Hematopoietic multipotent progenitor cell treated with erythropoietin and hydrocortisone succinate and interleukin-3 and kit ligand, for 6 days (in vitro differentiated cells): ENCODE data around the gene SYCP1.
"Not testable (repeated sequence)": the region's sequence is repeated elsewhere in the genome, so short reads cannot be mapped to it uniquely, and the experiment has no call there.

Experiments used
- DNase-seq: peaks from one replicate; pipeline ENCODE4 v3.0.0-alpha.2; 2015

Gene SYCP1, protein sequence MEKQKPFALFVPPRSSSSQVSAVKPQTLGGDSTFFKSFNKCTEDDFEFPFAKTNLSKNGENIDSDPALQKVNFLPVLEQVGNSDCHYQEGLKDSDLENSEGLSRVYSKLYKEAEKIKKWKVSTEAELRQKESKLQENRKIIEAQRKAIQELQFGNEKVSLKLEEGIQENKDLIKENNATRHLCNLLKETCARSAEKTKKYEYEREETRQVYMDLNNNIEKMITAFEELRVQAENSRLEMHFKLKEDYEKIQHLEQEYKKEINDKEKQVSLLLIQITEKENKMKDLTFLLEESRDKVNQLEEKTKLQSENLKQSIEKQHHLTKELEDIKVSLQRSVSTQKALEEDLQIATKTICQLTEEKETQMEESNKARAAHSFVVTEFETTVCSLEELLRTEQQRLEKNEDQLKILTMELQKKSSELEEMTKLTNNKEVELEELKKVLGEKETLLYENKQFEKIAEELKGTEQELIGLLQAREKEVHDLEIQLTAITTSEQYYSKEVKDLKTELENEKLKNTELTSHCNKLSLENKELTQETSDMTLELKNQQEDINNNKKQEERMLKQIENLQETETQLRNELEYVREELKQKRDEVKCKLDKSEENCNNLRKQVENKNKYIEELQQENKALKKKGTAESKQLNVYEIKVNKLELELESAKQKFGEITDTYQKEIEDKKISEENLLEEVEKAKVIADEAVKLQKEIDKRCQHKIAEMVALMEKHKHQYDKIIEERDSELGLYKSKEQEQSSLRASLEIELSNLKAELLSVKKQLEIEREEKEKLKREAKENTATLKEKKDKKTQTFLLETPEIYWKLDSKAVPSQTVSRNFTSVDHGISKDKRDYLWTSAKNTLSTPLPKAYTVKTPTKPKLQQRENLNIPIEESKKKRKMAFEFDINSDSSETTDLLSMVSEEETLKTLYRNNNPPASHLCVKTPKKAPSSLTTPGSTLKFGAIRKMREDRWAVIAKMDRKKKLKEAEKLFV

DNA sequence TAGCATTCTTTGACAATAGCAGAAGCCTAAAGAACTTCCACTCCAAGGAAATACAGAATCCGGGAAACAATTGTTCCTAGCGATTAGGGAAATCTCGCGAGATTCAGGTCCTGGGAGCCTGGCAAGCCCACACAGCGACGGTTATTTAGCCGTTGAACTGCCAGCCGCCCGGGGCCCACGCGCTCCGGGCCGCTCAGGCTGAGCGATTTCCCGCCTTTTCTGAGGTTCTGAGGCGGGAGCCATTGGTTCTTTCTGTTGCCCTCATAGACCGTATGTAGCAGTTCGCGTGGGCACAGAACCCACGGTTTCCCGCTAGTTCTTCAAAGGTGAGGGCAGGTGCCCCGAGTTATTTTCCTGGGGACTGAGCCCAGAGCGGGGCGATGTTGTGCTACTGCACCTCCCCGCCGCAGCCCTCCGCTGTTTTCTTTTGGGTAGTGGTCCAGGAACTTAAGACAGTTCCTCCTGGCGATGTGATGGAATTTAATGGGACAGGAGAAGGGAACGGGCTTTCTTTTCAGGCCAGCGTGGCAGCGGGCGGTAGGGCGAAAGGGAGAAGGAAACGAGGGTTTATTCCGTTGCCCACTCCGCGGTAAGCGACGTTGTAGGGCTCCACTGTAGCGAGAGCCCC lies at the start of gene SYCP1:
Gene SYCP1, plus strand, starts transcription at position 171 of the 628 bp plus-strand sequence. CDS start 602 bp downstream, outside the sequence.
- DNase-seq, result peak; percentile 2

DNA sequence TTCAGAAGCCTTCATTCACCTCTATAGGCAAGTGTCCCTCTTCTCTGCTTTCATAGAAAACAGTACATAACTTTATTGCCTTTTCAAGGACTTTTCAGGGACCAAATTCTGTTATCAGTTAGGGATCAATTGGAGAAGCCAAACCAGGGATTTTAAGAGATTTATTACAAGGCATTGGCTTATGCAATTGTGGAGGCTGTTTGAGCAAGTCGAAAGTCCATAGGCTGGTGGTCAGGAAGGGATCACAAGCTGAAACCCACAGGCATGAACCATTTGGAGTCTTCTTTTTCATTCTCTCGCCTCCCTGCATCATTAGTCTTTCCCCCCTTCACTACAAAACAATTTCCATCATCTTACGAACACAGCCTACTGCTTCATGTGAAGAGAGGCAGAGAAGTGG lies 34.8 kb upstream of the SYCP1 start:
- DNase-seq, result no peak

DNA sequence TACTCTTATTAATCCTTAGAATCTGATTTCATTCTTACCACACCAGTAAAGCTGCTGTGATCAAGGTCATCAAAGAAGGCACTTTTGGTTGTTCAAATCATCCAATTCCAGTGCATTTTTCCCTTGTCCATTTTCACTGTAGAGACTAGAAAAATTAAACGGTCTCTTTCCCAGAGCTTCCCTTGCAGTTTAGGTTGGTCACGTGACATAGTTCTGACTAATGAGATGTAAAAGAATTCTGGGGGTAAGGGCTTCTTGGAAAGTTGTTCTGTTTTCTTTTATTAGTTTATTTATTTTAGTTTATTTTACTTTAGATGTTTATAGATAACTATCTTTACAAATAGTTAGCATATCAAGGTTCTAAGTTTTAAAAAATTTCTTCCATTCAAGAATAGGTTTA lies 34.3 kb upstream of the SYCP1 start:
- no peak for DNase-seq

DNA sequence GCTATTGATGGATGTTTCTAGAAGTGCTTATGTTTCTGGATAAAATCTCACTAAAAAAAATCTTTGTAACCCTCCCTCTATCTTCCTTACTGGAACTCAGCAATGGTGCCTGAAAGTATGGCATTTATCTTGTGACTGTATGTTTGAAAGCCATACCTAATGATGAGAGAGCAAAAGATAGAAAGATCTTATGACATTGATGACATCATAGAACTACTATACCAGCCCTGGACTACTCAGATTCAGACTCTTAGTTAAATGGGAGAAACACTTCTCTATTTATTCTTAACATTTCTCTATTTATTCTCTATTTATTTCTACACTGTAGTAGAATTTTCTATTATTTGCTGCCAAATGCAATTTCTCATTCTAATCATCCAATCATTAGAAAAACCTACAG lies 32.7 kb upstream of the SYCP1 start:
- no peak for DNase-seq

DNA sequence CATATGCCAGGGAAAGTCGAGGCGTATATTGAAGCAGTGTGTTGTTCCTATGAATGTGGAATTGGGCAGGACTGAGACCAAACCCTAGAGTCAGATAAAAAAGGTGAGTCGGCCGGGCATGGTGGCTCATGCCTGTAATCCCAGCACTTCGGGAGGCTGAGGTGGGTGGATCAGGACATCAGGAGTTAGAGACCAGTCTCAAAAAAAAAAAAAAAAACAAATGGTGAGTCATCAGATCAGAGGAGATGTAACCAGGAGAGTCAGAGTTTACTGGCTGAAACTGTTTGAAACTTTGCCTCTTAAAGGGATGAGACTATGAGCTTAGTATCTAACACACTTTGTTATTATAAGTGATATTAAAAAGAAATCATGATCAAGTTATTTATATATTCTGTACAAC lies 26.4 kb upstream of the SYCP1 start:
- DNase-seq, result no peak

DNA sequence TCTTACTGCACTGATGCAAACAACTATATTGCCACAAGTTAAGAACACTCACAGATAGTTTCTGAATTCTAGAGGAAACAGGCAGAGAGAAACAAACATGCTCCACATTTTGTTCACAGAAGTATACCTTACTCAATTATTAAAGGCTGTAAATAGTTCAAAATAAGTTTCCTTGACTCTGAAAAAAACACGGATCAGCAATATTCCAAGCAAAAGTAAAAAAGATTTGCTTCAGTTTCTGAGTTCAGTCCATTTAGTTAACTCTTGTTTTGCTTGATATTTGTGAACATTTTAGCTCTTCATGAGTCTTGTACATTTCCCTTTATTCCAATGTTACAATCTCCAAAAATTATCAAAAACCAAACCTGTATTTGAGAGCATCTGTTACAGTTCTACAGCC lies 24.6 kb upstream of the SYCP1 start:
- DNase-seq, result not testable (repeated sequence)

DNA sequence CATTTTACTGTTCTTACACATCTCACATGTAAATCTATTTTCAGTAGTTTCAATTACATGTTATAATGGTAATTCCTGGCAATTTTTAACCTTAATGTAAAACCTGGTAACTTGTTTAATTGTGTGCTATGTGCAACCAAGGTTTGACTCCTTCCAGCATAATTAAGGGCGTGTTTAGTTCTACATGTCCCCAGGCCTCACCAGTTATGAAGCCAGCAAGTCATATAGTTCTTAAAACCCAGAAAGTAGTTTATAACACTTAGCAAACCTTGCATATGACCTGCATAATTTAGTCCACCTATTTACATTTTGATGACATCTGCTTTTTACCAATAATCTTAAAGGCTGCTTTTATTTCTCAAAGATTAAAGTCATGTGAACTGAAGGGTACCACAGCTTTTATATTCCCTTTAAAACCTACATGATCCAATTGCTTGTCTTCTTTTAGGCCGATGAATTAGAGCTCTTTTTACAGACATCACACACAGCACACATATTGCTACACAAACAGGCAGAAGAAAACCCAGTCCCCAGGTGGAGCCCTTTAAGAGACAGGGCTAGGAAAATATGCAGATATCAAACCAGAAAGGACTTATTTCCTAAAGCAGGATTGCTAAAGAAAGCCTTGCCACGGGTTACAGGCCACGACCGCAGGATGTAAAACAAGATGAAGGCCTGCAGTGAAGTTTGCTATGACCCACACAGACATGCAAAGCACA lies 23.2 kb upstream of the SYCP1 start:
- no peak for DNase-seq

DNA sequence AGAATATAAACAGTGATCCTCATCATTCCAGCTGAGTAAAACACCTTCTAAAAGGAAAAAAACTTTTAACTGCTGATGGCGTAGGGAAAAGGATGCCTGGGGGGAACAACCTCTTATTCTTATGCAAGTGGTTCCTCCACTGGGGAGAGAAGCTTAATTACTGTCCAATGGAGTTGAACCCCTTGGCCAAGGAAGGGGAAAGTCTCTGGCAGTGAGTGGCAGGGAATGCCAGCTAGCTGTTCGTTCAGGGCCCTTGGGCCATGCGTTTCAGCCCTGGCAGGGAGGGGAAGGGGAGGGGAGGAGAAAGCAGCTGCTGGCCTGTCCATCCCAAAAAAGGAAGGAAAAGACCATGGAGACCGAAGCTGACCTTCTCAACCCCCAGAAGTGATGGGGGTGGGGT lies 22.6 kb upstream of the SYCP1 start:
- no peak for DNase-seq

DNA sequence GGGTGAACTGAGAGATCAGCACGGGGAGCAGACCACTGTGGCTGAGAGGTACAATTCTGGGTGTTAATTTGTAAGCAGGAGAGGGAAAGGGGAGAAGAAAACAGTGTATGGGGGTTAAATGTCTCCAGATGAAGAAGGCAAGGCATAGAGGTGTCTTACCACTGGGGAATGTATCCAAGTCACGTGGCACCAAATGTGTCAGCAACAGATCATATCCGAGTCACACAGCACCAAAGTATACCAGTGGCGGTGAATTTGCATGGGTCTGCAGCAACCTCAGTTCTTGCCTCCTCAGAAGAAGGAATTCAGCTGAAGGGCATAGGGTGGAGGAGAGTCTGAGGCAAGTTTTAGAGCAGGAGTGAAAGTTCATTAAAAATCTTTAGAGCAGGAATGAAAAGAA lies 21.2 kb upstream of the SYCP1 start:
- no peak for DNase-seq

DNA sequence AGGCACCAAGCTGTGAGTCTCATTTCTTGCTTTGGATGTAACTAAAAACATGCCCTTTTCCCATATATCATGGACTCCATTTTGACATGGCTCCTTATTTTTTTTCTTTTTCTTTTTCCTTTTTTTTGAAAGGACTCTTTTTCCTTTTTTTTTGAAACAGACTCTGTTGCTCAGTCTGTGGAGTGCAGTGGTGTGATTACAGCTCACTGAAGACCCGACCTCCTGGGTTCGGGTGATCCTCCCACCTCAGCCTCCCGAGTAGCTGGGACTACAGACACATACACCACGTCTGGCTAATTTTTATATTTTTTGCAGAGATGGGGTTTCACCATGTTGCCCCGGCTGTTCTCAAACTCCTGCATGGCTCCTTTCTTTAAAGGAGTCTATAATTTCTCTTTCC lies 10.4 kb upstream of the SYCP1 start:
- no peak for DNase-seq

DNA sequence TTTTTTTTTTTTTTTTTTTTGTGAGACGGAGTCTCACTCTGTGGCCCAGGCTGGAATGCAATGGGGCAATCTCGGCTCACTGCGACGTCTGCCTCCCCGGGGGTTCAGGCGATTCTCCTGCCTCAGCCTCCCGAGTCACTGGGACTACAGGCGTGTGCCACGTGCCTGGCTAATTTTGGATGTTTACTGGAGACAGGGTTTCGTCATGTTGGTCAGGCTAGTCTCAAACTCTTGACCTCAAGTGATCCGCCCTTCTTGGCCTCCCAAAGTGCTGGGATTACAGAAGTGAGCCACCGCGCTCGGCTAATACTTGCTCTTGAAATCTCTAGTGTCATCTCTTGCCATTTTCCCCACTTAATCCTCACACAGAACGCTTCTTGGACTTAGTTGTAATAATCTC lies 1.1 kb upstream of the SYCP1 start:
- DNase-seq, result no peak

DNA sequence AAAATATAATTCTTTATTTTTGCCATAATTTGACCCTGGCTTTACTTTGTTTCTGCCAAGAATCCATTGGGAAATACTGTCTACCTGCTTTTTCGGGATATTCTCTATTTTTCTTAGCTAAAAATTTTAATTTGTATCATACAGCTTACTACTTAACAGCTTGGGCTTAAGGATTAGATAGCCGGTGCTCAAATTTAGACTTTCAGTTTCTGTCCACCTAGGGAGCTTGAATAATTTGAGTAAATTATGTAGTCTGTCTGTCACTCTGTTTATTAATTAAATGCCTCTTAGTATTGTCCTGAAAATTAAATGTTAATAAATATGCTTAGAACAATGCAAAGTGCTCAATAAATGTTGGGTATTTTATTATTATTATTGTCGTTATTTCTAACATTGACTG lies 6.7 kb downstream of the SYCP1 start:
- no peak for DNase-seq

DNA sequence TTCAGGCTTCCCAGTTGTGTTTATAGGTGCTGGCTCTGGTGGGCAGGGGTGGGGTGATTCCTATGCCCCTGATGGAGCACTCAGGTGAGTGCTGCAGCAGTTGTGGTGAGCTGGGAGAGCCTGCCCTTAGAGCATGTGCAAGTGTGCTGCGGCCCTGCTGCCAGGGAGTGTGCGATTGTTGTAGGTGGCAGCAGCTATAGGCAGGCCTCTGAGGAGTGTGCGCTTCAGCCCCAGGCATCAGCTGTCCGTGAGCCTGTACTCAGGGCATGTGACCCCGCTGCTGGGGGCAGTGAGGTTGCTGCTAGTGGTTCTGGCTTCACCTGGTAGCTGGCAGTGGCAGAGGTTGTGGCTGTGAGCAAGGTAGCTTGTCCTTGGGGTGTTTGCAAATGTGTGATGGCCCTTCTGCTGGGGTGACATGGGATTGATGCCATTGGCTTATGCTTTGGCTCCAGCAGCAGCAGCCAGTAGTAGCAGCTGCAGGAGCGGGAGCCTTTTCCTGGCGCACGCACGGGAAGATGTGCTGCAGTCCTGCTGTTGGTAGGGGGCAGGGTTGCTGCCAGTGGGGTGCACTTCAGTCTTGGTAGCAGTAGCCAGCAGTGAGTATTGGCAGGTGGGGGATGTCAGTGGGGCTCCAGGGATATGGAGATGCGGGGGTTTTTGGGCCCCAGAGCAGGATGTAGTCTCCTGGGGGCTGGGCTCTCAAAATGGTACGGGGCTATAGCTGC lies 37.7 kb downstream of the SYCP1 start:
- no peak for DNase-seq

DNA sequence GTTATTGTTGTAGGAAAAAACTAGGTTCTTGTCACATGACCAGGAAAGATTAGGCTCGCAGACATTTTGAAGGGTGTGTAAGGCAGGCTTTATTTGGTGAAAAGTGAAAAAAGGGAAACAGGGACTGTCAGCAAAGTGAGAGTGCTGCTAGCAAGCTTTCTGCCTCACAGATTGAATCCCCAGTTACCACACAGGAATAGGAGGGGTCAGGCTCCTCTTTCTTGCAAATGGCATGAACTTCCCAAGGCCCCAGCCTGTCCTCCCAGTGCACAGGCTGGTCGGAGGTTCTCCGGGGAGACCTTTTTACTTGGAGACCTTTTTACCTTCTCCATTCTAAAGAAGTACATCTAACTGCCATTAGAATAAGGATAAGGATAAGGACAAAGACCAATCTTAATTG lies 42.1 kb downstream of the SYCP1 start:
- DNase-seq, result no peak

DNA sequence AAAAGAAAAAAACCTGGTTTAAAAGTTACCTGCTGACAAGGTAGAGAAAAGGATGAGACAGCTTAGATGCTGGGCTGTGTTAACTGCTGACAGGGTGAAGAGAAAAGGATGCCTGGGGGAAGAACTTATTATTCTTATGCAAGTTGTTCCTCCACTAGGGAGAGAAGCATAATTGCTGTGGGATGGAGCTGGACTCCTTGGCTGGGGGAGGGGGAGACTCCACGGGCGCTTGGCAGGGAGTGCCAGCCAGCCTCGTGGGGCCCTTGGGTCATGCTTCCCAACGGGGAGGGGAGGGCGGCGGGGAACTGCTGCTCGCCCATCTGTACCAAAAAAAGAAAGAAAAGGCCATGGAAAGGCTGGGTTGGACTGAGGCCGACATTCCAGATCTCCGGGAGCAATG lies 47.2 kb downstream of the SYCP1 start:
- DNase-seq, result no peak

DNA sequence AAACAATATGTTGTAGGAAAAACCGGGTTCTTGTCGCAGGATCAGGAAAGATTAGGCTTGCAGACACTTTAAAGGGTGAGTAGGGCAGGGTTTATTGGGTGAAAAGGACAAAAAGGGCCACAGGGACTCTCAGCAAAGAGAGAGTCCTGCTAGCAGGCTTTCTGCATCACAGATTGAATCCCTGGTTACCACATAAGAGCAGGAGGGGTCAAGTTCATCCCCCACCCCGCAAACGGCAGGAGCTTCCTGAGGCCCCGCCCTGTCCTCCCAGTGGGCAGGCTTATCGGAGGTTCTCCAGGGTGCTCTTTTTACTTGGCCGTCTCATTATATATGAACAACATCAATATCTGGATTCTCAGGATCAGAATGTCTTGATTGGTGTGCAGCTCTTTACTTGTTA lies 47.7 kb downstream of the SYCP1 start:
- DNase-seq, result no peak

DNA sequence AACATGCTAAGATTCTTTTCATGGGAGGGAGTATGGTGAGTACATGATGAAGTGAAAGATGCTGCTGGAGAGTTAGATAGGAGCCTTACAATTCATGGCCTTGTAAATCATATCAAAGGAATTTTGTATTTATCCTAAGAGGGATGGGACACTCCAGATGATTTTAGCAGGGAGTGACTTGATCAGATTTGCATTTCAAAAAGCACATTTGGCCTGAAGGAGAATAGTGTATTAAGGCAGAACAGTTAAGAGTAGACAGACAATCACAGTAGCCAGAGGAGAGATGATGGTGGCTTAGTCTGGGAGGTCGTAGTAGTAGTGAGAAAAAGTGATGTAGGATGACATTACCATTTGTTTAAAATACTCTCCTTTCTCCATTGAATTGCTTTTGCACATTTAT lies 48.8 kb downstream of the SYCP1 start:
- DNase-seq, result no peak

DNA sequence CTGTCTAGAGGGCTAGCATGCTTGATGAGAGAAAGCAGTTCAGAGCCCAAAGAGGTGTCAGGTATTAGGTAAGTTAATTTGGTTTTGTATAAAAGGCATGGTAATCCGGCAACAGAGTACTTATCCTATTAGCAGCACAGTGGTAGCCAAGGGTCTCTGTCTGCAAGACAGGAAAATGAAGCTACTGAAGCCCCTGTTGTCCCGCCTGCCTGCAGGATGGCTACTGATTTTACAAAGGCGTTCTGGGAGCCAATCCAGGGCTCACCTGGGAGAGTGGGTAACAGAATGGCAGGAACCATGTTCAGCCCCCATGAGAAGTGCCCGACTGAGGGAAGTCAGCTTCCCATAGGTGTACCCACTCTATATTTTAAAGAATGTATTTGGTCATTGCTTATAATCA lies 61.1 kb downstream of the SYCP1 start:
- not testable (repeated sequence) for DNase-seq

DNA sequence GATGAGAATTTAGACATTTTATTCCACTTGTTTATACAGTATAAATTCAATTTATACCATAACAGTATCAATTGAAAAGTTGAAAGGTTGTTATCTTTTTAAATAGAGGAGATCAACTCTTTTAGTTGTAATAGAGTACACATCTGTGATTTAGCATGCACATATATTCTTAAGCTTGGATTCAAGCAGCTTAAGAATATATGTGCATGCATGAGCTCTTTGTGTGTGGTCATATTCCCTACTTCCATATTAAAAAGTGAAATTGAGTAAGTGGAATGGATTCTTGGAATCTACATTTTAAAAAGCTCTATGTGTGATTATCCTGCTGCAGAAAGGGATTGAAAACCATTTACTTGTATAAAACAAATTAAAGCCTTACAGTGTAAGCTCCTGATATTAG lies 71.9 kb downstream of the SYCP1 start:
- no peak for DNase-seq

DNA sequence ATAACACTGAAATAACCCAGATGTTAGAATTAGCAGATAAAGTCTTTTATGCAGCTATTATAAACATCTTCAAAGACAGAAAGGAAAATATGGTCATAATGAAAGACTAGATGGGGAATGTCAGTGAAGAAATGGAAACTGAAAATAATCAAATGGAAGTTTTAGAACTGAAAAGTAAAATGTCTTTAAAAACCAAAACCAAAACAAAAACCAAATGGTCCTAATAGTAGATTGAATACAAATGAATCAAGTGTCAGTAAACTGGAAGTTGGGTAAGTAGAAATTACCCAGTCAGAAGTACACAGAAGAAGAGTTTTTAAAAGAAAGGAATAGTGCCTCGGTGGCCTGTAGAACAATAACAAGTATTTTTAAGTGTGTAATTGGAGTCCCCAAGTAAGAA lies 72.7 kb downstream of the SYCP1 start:
- DNase-seq, result no peak

DNA sequence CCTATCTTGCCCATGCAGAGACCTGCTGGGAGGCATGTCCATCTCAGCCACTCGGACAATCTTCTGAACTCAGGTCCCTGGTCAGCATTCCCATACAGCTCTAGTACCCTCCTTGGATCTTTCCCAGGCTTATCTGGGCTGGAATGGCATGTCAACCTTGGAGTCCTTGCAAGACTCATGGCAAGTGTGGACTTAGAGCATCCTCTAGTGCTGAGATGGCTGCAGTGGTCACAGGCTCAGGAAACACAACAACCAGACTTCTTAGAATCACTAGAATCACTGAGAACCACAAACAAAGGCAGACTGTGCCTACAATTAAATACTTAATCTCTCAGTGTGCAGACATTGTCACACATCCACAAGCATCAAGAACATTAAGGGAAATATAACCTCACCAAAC lies 101.9 kb downstream of the SYCP1 start:
- DNase-seq, result no peak

DNA sequence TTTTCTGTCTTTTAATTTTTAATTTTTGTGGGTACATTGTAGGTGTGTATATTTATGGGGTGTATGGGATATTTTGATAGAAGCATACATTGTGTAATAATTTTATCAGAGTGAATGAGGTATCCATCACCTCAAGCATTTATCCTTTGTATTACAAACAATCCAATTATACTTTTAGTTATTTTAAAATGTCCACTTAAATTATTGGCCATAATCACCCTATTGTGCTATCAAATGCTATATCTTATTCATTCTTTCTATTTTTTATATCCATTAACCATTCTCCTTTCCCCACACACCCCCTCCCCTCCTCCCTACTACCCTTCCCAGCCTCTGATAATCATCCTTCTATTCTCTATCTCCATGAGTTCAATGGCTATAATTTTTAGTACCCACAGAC lies 104.8 kb downstream of the SYCP1 start:
- no peak for DNase-seq
